ENCODE data around the gene KSR1.

DNA sequence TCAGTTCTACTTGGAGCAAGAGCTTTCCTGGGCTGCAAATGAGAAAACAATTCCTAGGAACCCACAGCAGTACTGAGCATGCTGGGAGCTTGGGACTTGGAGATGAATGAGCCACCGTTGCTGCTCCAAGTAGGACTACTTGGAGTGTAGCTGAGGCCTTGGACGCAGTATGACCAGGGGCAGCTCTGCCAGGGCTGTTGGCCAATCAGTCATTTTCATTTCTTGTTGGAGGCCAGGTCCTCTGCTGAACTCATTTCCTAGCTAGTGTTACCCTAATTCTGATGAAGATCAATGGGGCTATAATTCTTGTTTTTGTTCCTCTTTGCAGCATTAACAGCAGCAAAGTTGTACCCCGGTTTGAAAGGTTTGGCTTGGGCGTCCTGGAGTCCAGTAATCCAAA lies 166.7 kb downstream of the KSR1 start:
- TF ChIP-seq, protein P1, sequence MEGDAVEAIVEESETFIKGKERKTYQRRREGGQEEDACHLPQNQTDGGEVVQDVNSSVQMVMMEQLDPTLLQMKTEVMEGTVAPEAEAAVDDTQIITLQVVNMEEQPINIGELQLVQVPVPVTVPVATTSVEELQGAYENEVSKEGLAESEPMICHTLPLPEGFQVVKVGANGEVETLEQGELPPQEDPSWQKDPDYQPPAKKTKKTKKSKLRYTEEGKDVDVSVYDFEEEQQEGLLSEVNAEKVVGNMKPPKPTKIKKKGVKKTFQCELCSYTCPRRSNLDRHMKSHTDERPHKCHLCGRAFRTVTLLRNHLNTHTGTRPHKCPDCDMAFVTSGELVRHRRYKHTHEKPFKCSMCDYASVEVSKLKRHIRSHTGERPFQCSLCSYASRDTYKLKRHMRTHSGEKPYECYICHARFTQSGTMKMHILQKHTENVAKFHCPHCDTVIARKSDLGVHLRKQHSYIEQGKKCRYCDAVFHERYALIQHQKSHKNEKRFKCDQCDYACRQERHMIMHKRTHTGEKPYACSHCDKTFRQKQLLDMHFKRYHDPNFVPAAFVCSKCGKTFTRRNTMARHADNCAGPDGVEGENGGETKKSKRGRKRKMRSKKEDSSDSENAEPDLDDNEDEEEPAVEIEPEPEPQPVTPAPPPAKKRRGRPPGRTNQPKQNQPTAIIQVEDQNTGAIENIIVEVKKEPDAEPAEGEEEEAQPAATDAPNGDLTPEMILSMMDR (IDR thresholded peaks at IDR 0.05; ENCODE audit: insufficient read depth, low read depth, low read length): no peak
- TF ChIP-seq EZH2 (IDR thresholded peaks at IDR 0.05; ENCODE audit: insufficient read depth, low read length): no peak
